Mucosa of rectum (tissue), 2 donors: Measurements from ENCODE around the gene FBXO5.
"Not testable (repeated sequence)": the region's sequence is repeated elsewhere in the genome, so short reads cannot be mapped to it uniquely, and the experiment has no call there.

Source experiments
- H3K27ac ChIP-seq, 2 donors: one replicate each; pipeline ENCODE4 v1.7.0; 2013; ENCODE audit warnings: inconsistent platforms in 2 of 2, low read depth in 2 of 2, low read length in 2 of 2
- H3K27me3 ChIP-seq, 2 donors: one replicate each; pipeline ENCODE4 v1.7.0; 2013; ENCODE audit warnings: low read length in 2 of 2; ENCODE audit not compliant: control insufficient read depth in 2 of 2, insufficient read depth in 2 of 2
- H3K36me3 ChIP-seq, 2 donors: one replicate each; pipeline ENCODE4 v1.7.0; 2013; ENCODE audit warnings: low read length in 2 of 2; ENCODE audit not compliant: control insufficient read depth in 2 of 2, insufficient read depth in 2 of 2
- H3K4me1 ChIP-seq, 2 donors: one replicate each; pipeline ENCODE4 v1.7.0; 2013; ENCODE audit warnings: low read length in 2 of 2, mild to moderate bottlenecking in 1 of 2; ENCODE audit not compliant: control insufficient read depth in 2 of 2, insufficient read depth in 2 of 2
- H3K4me3 ChIP-seq, 2 donors: one replicate each; pipeline ENCODE4 v1.7.0; 2013; ENCODE audit warnings: low read length in 2 of 2
- H3K9ac ChIP-seq, 2 donors: one replicate each; pipeline ENCODE4 v1.7.0; 2013; ENCODE audit warnings: low read length in 2 of 2, low read depth in 1 of 2, mild to moderate bottlenecking in 1 of 2
- H3K9me3 ChIP-seq, 2 donors: one replicate each; pipeline ENCODE4 v1.7.0; 2013; ENCODE audit warnings: low read length in 2 of 2; ENCODE audit not compliant: control insufficient read depth in 2 of 2
- donor health status: healthy.
- donor health status: Normal muscosa, but diverticular disease.

FBXO5 gene

DNA sequence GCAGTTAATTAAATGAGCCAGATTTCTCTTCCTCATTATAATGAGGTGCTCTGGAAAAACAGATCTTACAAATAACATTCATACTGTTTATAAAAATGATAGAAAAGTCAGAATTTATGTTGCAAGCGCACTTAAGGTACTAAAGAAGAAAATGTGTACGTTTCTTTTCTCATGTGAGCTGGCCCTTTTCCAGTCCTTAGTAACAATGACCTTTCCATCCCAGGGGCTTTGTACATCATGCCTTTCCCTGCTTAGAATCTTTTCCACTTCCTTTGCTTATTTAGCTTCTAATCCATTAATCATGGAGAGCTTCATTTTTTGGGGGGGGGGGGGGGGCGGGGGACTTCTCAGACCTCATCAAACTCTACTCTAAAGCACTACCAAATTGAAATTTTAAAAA is 4.8 kb downstream of the FBXO5 start:
- H3K36me3 ChIP-seq, result peaks cover 0 to 17% of the 10 kb centered on the region in 2 donors

DNA sequence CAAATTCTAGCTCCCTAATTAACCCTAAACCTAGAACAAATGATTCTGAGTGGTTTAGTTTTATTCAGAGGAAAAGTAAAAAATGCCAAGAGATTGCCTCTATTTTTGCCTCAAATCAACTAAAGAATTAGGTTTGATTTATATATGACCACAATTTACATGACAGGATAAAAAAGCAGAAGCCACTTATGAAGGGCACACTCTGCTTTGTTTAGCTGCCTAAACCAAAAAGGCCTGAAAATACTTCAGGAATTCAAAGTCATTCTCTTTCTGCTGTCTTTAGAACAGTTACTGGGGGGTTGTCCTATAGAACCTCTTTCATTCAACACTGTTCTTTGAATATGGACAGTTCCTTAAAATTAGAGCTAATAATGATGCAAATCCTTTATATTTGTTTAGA is 5.3 kb downstream of the FBXO5 start:
- H3K36me3 ChIP-seq, result peaks cover under 1 to 21% of the 10 kb centered on the region in 2 donors
- H3K4me3 ChIP-seq, result no peak overlapping the region
- no peaks in the 10 kb centered on the region for H3K9me3 ChIP-seq
- H3K27ac ChIP-seq, result no peak overlapping the region
- H3K9ac ChIP-seq, result no peak overlapping the region
- no peaks in the 10 kb centered on the region for H3K27me3 ChIP-seq
- H3K4me1 ChIP-seq, result peaks cover 6 to 9% of the 10 kb centered on the region in 2 donors

More for the DNA sequence above, 4.8 kb downstream of the FBXO5 start:
- Histone ChIP-seq H3K27ac (no peak overlapping the region), H3K27me3 (no peaks in the 10 kb centered on the region), H3K4me3 (no peak overlapping the region), H3K9me3 (no peaks in the 10 kb centered on the region), H3K4me1 (peaks cover 6 to 11% of the 10 kb centered on the region in 2 donors), H3K9ac (no peak overlapping the region)

GRCh38 chr6:152976749-152977148 is 6.1 kb downstream of the FBXO5 start:
- Histone ChIP-seq H3K27ac (no peak overlapping the region), H3K9me3 (no peaks in the 10 kb centered on the region), H3K27me3 (no peaks in the 10 kb centered on the region), H3K4me1 (peaks cover 0 to under 1% of the 10 kb centered on the region in 2 donors), H3K36me3 (peaks cover 2 to 27% of the 10 kb centered on the region in 2 donors), H3K9ac (no peak overlapping the region), H3K4me3 (no peak overlapping the region)

DNA sequence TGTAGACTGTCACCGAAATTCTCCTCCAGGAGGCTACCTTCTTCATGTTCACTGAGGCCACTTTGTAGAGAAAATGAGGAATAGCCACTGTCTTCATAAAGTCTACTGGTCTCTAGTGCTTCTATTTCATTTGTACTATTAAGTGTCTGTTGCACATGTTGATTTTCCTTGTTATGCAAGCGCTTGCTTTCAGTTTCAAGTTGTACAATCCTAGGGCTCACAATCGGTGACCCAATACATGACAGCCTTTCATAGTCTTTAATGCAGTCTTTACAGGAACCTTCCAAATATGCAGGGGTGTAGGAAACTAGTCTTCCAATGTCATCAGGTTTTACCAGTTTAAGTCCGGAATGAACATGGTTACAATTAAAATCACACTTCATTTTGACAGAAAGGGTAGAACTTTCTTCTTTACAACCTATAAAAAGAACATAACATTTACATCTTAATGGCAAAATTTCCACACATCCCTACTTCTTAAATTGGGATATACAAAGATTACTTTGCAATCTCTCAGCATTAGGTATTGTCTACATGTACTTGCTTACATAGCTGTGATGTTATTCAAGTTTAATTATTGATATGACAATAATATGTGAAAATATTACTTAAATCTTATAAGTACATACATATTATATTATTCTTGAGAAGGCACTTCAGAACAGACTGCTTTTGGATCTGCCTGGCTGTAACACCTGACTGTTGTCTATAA is 7.5 kb downstream of the FBXO5 start:
- H3K4me1 ChIP-seq, result no peaks in the 10 kb centered on the region
- peaks cover 13 to 34% of the 10 kb centered on the region in 2 donors for H3K36me3 ChIP-seq
- no peaks in the 10 kb centered on the region for H3K9me3 ChIP-seq
- no peak overlapping the region for H3K27ac ChIP-seq
- no peak overlapping the region for H3K4me3 ChIP-seq
- no peak overlapping the region for H3K9ac ChIP-seq
- no peaks in the 10 kb centered on the region for H3K27me3 ChIP-seq

DNA sequence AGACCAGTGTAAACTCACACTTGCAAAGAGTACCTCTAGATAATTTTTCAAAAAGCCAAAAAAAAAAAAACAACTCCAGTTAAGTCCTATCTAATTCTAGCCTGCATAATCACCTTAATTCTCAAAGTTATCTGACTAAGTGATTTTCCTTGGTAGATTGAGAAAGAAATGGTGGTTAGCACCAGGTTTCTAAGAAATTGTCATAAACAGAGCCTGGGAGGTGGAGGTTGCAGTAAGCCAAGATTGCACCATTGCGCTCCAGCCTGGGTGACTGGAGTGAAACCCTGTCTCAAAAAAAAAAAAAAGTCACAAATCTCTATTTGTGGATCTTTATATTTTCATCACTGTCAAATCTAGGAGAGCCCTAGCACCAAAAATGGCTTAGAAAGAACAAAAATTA is 8.9 kb downstream of the FBXO5 start:
- no peaks in the 10 kb centered on the region for H3K4me1 ChIP-seq
- no peak overlapping the region for H3K9ac ChIP-seq
- no peak overlapping the region for H3K4me3 ChIP-seq
- H3K27me3 ChIP-seq, result no peaks in the 10 kb centered on the region
- no peak overlapping the region for H3K27ac ChIP-seq
- H3K9me3 ChIP-seq, result no peaks in the 10 kb centered on the region
- H3K36me3 ChIP-seq, result peaks cover 22 to 34% of the 10 kb centered on the region in 2 donors

DNA sequence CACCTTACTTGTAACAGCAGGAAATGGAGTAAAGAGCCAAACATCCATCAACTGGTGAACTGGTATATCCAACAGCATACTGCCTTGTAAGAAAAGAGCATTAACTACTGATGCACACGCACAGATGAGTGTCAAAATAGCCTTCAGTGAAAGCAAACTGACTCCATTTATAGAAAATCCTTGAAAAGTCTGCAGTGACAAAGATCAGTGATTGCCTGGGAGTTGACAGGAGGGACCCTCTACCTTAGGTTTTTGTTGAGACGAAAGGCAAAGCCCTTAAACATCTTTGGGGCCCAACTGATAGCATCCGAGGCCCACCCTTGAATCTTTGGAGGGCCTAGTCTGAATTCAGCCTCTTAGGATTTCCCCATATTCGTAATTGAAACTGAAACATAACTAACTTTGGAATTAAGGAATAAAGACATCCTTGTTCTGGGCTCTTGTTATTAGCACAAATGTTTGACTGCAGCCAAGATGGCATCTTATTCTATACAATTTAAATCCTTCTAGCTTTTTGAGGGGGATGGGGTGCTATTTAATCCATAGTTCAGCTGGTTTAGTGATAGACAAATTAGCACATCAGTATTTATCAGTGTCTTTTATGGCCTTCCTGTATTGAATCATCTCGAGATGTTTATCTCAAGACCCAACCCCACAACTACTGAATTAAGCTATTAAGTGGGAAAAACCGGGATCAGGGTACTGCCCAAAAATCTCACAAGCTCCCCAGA is 13.0 kb downstream of the FBXO5 start:
- no peaks in the 10 kb centered on the region for H3K9me3 ChIP-seq
- H3K4me1 ChIP-seq, result no peaks in the 10 kb centered on the region
- H3K27me3 ChIP-seq, result no peaks in the 10 kb centered on the region
- no peak overlapping the region for H3K4me3 ChIP-seq
- H3K36me3 ChIP-seq, result peaks cover 22 to 31% of the 10 kb centered on the region in 2 donors
- H3K27ac ChIP-seq, result no peak overlapping the region
- no peak overlapping the region for H3K9ac ChIP-seq

- not testable (repeated sequence) for H3K9ac ChIP-seq, H3K4me3 ChIP-seq, H3K4me1 ChIP-seq, H3K9me3 ChIP-seq, H3K27ac ChIP-seq, H3K27me3 ChIP-seq
- peaks cover 5 to 17% of the 10 kb centered on the region in 2 donors for H3K36me3 ChIP-seq
Measured at GRCh38 chr6:152966168-152966894, 16.5 kb downstream of the FBXO5 start.

- no peak overlapping the region for H3K9ac ChIP-seq
- H3K27ac ChIP-seq, result no peak overlapping the region
- H3K4me3 ChIP-seq, result no peak overlapping the region
- H3K36me3 ChIP-seq, result no peaks in the 10 kb centered on the region
- H3K27me3 ChIP-seq, result no peaks in the 10 kb centered on the region
- H3K9me3 ChIP-seq, result peaks cover 0 to 3% of the 10 kb centered on the region in 2 donors
- no peaks in the 10 kb centered on the region for H3K4me1 ChIP-seq
Measured at GRCh38 chr6:152959333-152959732, 23.5 kb downstream of the FBXO5 start.

- Histone ChIP-seq H3K9me3 (peaks cover 0 to 3% of the 10 kb centered on the region in 2 donors), H3K36me3 (no peaks in the 10 kb centered on the region), H3K4me1 (no peaks in the 10 kb centered on the region), H3K9ac (no peak overlapping the region), H3K27ac (no peak overlapping the region), H3K4me3 (no peak overlapping the region), H3K27me3 (no peaks in the 10 kb centered on the region)
Measured at GRCh38 chr6:152957796-152958195, 25.0 kb downstream of the FBXO5 start.

DNA sequence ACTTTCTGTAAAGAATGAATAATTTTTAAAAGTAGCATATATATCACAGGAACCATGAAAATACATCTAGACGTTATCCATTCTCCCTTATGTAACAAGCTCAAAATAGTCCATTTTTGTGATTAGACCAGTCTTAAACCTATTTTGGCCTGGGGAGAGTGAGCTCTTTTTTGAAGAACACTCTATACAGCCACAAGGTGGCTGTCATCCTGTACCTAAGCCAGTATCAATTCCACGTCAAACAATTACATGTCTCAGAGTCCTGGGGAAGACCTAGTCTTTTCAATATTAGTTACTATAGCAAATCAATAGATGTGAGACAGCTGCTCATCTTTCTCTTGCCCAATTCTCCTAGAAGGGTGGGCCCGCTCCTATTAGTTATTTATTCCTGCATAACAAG is 28.4 kb downstream of the FBXO5 start:
- Histone ChIP-seq H3K4me3 (no peak overlapping the region), H3K4me1 (no peaks in the 10 kb centered on the region), H3K36me3 (no peaks in the 10 kb centered on the region), H3K9me3 (peaks cover 0 to 3% of the 10 kb centered on the region in 2 donors), H3K9ac (no peak overlapping the region), H3K27me3 (peaks cover 0 to 4% of the 10 kb centered on the region in 2 donors), H3K27ac (no peak overlapping the region)
